MM.1S (cell line): Measurements from ENCODE around the gene SLC35F3.

Source experiments
- DNase-seq: peaks from one replicate; pipeline ENCODE4 v3.0.0-alpha.2; 2015
- H2AFZ ChIP-seq: fragments of 300-600 bp; sonication (generic); 2 replicates; pipeline ENCODE4 v1.6.0; 2016; ENCODE audit warnings: antibody characterized with exemption, low read length
- H3F3A ChIP-seq: fragments of 300-600 bp; sonication (generic); 2 replicates; pipeline ENCODE4 v1.6.1; 2016; ENCODE audit warnings: mild to moderate bottlenecking, antibody characterized with exemption, low read length, moderate library complexity, mixed read lengths; ENCODE audit not compliant: insufficient read depth
- H3K27ac ChIP-seq: fragments of 300-600 bp; sonication (generic); 2 replicates; pipeline ENCODE4 v1.5.1; 2016; ENCODE audit warnings: mild to moderate bottlenecking, low read length
- H3K27me3 ChIP-seq: fragments of 300-600 bp; sonication (generic); replicated peaks from 2 replicates; pipeline ENCODE4 v1.6.0; 2016; ENCODE audit warnings: low read length; ENCODE audit not compliant: insufficient read depth
- H3K36me3 ChIP-seq: fragments of 300-600 bp; sonication (generic); replicated peaks from 2 replicates; pipeline ENCODE4 v1.6.1; 2016; ENCODE audit warnings: mild to moderate bottlenecking, low read length, mixed read lengths; ENCODE audit not compliant: insufficient read depth
- H3K4me1 ChIP-seq: fragments of 300-600 bp; sonication (generic); 2 replicates; pipeline ENCODE4 v1.6.1; 2016; ENCODE audit warnings: low read length, mixed read lengths
- H3K4me2 ChIP-seq: fragments of 300-600 bp; sonication (generic); 2 replicates; pipeline ENCODE4 v1.6.0; 2016; ENCODE audit warnings: low read depth, low read length
- H3K4me3 ChIP-seq: fragments of 300-600 bp; sonication (generic); 2 replicates; pipeline ENCODE4 v1.5.1; 2016; ENCODE audit warnings: low read length, mixed read lengths
- H3K79me2 ChIP-seq: fragments of 300-600 bp; sonication (generic); 2 replicates; pipeline ENCODE4 v1.6.1; 2016; ENCODE audit warnings: mixed run types, low read length, mixed read lengths
- H3K9ac ChIP-seq: fragments of 300-600 bp; sonication (generic); 2 replicates; pipeline ENCODE4 v1.6.1; 2016; ENCODE audit warnings: low read length, mixed read lengths
- H3K9me2 ChIP-seq: fragments of 300-600 bp; sonication (generic); replicated peaks from 2 replicates; pipeline ENCODE4 v1.6.1; 2016; ENCODE audit warnings: mild to moderate bottlenecking, low read length, mixed read lengths; ENCODE audit not compliant: insufficient read depth
- H3K9me3 ChIP-seq: fragments of 300-600 bp; sonication (generic); replicated peaks from 2 replicates; pipeline ENCODE4 v1.6.1; 2016; ENCODE audit warnings: mild to moderate bottlenecking, low read length, mixed read lengths; ENCODE audit not compliant: insufficient read depth
- H4K20me1 ChIP-seq: fragments of 300-600 bp; sonication (generic); 2 replicates; pipeline ENCODE4 v1.6.1; 2016; ENCODE audit warnings: mild to moderate bottlenecking, low read length, moderate library complexity, mixed read lengths; ENCODE audit not compliant: insufficient read depth
- CTCF ChIP-seq: fragments of 300-600 bp; sonication (generic); IDR thresholded peaks from 2 replicates; pipeline ENCODE4 v1.5.1; 2016; ENCODE audit warnings: antibody characterized with exemption, low read length, mixed read lengths
- EZH2 ChIP-seq: fragments of 300-600 bp; sonication (generic); optimal IDR thresholded peaks from 2 replicates; pipeline ENCODE3; 2017; ENCODE audit warnings: low read depth, mild to moderate bottlenecking, antibody characterized with exemption, low read length, mixed read lengths
- EZH2phosphoT487 ChIP-seq: fragments of 300-600 bp; sonication (generic); IDR thresholded peaks from 2 replicates; pipeline ENCODE4 v1.6.1; 2018; ENCODE audit warnings: antibody characterized with exemption, low read length

SLC35F3 gene

GRCh38 chr1:234294109-234294817, 389.8 kb downstream of the SLC35F3 start:
- DNase-seq = no peak
- Histone ChIP-seq H3K36me3 (no peaks in the 10 kb centered on the region), H3K4me2 (no peak overlapping the region), H3K4me1 (no peaks in the 10 kb centered on the region), H3K9ac (no peak overlapping the region), H3K9me2 (no peaks in the 10 kb centered on the region), H2AFZ (no peak overlapping the region), H3K79me2 (no peaks in the 10 kb centered on the region), H3K9me3 (no peaks in the 10 kb centered on the region), H4K20me1 (no peaks in the 10 kb centered on the region), H3F3A (no peaks in the 10 kb centered on the region), H3K27ac (no peak overlapping the region), H3K27me3 (no peaks in the 10 kb centered on the region), H3K4me3 (no peak overlapping the region)
- TF ChIP-seq EZH2 = no peak
- no peak for TF ChIP-seq EZH2phosphoT487
- TF ChIP-seq CTCF = no peak

GRCh38 chr1:234295068-234295467, 390.6 kb downstream of the SLC35F3 start:
- H3K9ac ChIP-seq = no peak overlapping the region
- H2AFZ ChIP-seq = no peak overlapping the region
- TF ChIP-seq EZH2phosphoT487 (no peak), CTCF (no peak), EZH2 (no peak)
- DNase-seq = no peak
- no peaks in the 10 kb centered on the region for H3F3A ChIP-seq
- no peaks in the 10 kb centered on the region for H3K36me3 ChIP-seq
- no peaks in the 10 kb centered on the region for H3K9me3 ChIP-seq
- H3K4me1 ChIP-seq = no peaks in the 10 kb centered on the region
- no peak overlapping the region for H3K4me3 ChIP-seq
- H4K20me1 ChIP-seq = no peaks in the 10 kb centered on the region
- H3K27me3 ChIP-seq = no peaks in the 10 kb centered on the region
- H3K4me2 ChIP-seq = no peak overlapping the region
- no peaks in the 10 kb centered on the region for H3K79me2 ChIP-seq
- no peak overlapping the region for H3K27ac ChIP-seq
- H3K9me2 ChIP-seq = no peaks in the 10 kb centered on the region

- Histone ChIP-seq H2AFZ (no peak overlapping the region), H3K79me2 (no peaks in the 10 kb centered on the region), H3K27me3 (no peaks in the 10 kb centered on the region), H3K9me3 (no peaks in the 10 kb centered on the region), H3K4me2 (no peak overlapping the region), H3K9ac (no peak overlapping the region), H3K36me3 (no peaks in the 10 kb centered on the region), H4K20me1 (no peaks in the 10 kb centered on the region), H3K4me3 (no peak overlapping the region), H3K9me2 (no peaks in the 10 kb centered on the region), H3F3A (no peaks in the 10 kb centered on the region), H3K4me1 (no peaks in the 10 kb centered on the region), H3K27ac (no peak overlapping the region)
- DNase-seq = no peak
- TF ChIP-seq CTCF = no peak
Measured at GRCh38 chr1:234295626-234296025, 391.1 kb downstream of the SLC35F3 start.
